Measurements from ENCODE around the gene LTBP4. TPM values are rescaled to one million over a fixed set of nuclear protein-coding genes. Genes with fewer than 3 reads are reported as not detected.
"Not testable (repeated sequence)": the region's sequence is repeated elsewhere in the genome, so short reads cannot be mapped to it uniquely, and the experiment has no call there.

Gene LTBP4
- total RNA-seq, 3 donors from 2014 or later = 141 to 244 (median 160) TPM

- DNase-seq (no peak), ATAC-seq (no peak)
- no peak for TF ChIP-seq CTCF (IDR thresholded peaks at IDR 0.05)
- no peaks in the 10 kb centered on the region for H3K4me1 ChIP-seq (ENCODE audit: low read depth)
- no peak overlapping the region for H3K4me3 ChIP-seq
- intact Hi-C loops (cut with DNase I, micrococcal nuclease) = loop anchor here in 1 of 2 donors (10.0 kb wide), 1 partner anchor 45 kb away; no protein-coding TSS in a partner anchor
- no peaks in the 10 kb centered on the region for H3K9me3 ChIP-seq
- H3K36me3 ChIP-seq (ENCODE audit: low read depth) = no peaks in the 10 kb centered on the region
These were observed 11.4 kb upstream of the LTBP4 start for GRCh38 chr19:40589591-40590429.

GRCh38 chr19:40590464-40591265 is 10.5 kb upstream of the LTBP4 start:
- Histone ChIP-seq H3K4me3 (no peak overlapping the region), H3K4me1 (ENCODE audit: low read depth) (no peaks in the 10 kb centered on the region), H3K36me3 (ENCODE audit: low read depth) (no peaks in the 10 kb centered on the region), H3K9me3 (no peaks in the 10 kb centered on the region)
- ATAC-seq = no peak
- DNase-seq = no peak
- intact Hi-C loops (cut with DNase I, micrococcal nuclease) = loop anchor here in 1 of 2 donors (10.0 kb wide), 1 partner anchor 46 kb away; no protein-coding TSS in a partner anchor
- TF ChIP-seq CTCF (IDR thresholded peaks at IDR 0.05) = no peak

GRCh38 chr19:40591724-40592123 is 9.4 kb upstream of the LTBP4 start:
- H3K36me3 ChIP-seq (ENCODE audit: low read depth); H3K4me3 ChIP-seq; H3K9me3 ChIP-seq; DNase-seq; H3K4me1 ChIP-seq (ENCODE audit: low read depth); ATAC-seq: not testable (repeated sequence)
- intact Hi-C loops (cut with DNase I, micrococcal nuclease) = loop anchor here in 1 of 2 donors (10.0 kb wide), 1 partner anchor 47 kb away; no protein-coding TSS in a partner anchor

GRCh38 chr19:40592170-40592569 is 9.0 kb upstream of the LTBP4 start:
- no peak overlapping the region for H3K4me3 ChIP-seq
- ATAC-seq = peak; percentile 71
- TF ChIP-seq CTCF (IDR thresholded peaks at IDR 0.05) = no peak
- no peak for DNase-seq
- intact Hi-C loops (cut with DNase I, micrococcal nuclease) = loop anchor here in 1 of 2 donors (10.0 kb wide), 1 partner anchor 47 kb away; no protein-coding TSS in a partner anchor
- H3K4me1 ChIP-seq (ENCODE audit: low read depth) = peaks cover 2% of the 10 kb centered on the region
- H3K9me3 ChIP-seq = no peaks in the 10 kb centered on the region
- no peaks in the 10 kb centered on the region for H3K36me3 ChIP-seq (ENCODE audit: low read depth)

- ATAC-seq = no peak
- intact Hi-C loops (cut with DNase I, micrococcal nuclease) = loop anchor here in 1 of 2 donors (10.0 kb wide), 1 partner anchor 49 kb away; no protein-coding TSS in a partner anchor
- no peak for DNase-seq
- TF ChIP-seq CTCF (IDR thresholded peaks at IDR 0.05) = no peak
- no peak overlapping the region for H3K4me3 ChIP-seq
- H3K36me3 ChIP-seq (ENCODE audit: low read depth) = no peaks in the 10 kb centered on the region
- H3K4me1 ChIP-seq (ENCODE audit: low read depth) = peaks cover 17% of the 10 kb centered on the region
- H3K9me3 ChIP-seq = no peaks in the 10 kb centered on the region
These were observed 6.9 kb upstream of the LTBP4 start for GRCh38 chr19:40594255-40594654.
